ENCODE data around the gene CLDN6.

DNA sequence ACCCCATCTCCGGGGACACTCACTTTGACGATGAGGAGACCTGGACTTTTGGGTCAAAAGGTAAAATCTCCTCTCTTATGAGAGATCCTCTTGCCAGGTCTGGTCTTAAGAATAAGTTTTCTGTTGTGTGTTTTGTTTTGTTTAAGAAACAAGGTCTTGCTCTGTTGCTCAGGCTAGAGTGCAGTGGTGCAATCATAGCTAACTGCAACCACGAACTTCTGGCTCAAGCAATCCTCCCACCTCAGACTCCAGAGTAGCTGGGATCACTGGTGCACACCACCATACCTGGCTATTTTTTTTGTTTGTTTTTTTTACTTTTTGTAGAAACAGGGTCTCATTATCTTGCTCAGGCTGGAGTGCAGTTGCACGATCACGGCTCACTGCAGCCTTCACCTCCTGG, 32.5 kb upstream of the CLDN6 start:
- TF ChIP-seq ZNF274 (IDR thresholded peaks at IDR 0.05; ENCODE audit: low read depth, low read length) (no peak), YY1 (IDR thresholded peaks at IDR 0.05; ENCODE audit: insufficient read depth, insufficient read length) (no peak), SUZ12 (IDR thresholded peaks at IDR 0.05; ENCODE audit: extremely low read depth, insufficient read depth, insufficient read length) (no peak)

All from NT2/D1 (cell line).